ENCODE data around the gene IL1RAPL1. TPM values are rescaled to one million over a fixed set of nuclear protein-coding genes. Genes with fewer than 3 reads are reported as not detected.

Gene IL1RAPL1
- total and polyA plus RNA-seq, 9 of the 15 experiments (the other 6 are each of a cell fraction or from before 2014, with no cell fraction given): 0.04 to 0.07 (median 0.04) TPM; not detected in 6

DNA sequence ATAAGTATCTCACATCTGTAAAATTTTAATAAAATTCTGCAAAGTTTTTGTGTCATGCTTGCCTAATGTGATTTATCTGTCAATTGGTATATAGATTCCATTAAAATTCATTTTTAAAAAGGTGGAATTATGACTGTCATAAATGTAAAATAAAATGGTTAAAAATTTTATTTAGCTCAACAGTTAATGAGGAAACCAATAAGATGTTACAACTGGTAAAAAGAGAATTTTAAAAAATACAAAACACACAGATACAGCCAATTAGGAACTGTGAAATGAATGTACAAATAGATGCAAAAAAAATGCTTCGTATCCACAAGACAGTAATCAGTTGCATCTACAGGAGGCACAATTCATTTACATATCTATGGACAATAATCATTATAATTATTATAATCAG lies 297.6 kb downstream of the IL1RAPL1 start:
- intact Hi-C loops (cut with micrococcal nuclease) (no loop called here), in situ Hi-C loops (cut with MboI) (no loop called here)
- Histone ChIP-seq H4K20me1 (replicated peaks; ENCODE audit: control insufficient read depth, insufficient read depth, low read length) (no peaks in the 10 kb centered on the region), H3K4me2 (ENCODE audit: insufficient read depth, low read length) (no peak overlapping the region), H3K4me1 (replicated peaks in 1 of 2; ENCODE audit: control insufficient read depth in 2 of 2, insufficient read depth in 2 of 2, low read length in 2 of 2) (no peaks in the 10 kb centered on the region), H2AFZ (ENCODE audit: low read depth, low read length) (no peak overlapping the region), H3K79me2 (ENCODE audit: control insufficient read depth, insufficient read depth, low read length) (no peaks in the 10 kb centered on the region), H3K4me3 (no peak overlapping the region), H3K27ac (ENCODE audit: extremely low read depth, low read depth, low read length) (no peak overlapping the region), H3K36me3 (ENCODE audit: control insufficient read depth, insufficient read depth, low read length) (no peaks in the 10 kb centered on the region), H3K27me3 (ENCODE audit: control insufficient read depth in 2 of 2, insufficient read depth in 2 of 2, low read length in 2 of 2) (no peaks in the 10 kb centered on the region), H3K9me3 (replicated peaks; ENCODE audit: control insufficient read depth, insufficient read depth, low read depth, low read length) (no peaks in the 10 kb centered on the region), H3K9ac (ENCODE audit: insufficient read depth in 1 of 2, low read depth in 2 of 2, low read length in 2 of 2) (no peak overlapping the region), H3K9me1 (ENCODE audit: control insufficient read depth, insufficient read depth, low read length) (no peaks in the 10 kb centered on the region)
- no TSS peak for BruUV-seq (replicated peaks)
- POLR2A ChIA-PET: no interaction called here
- CTCF ChIA-PET (ENCODE audit: low intra/inter-chr PET ratio): no interaction called here
- DNase-seq (ENCODE audit: extremely low read depth in 1 of 4, low spot score in 3 of 4): no peak
- TF ChIP-seq U2AF1 (optimal IDR thresholded peaks at IDR 0.05; ENCODE audit: low read depth, low read length): no peak
- TF ChIP-seq PHB (CRISPR knock-in tag; IDR thresholded peaks at IDR 0.05): no peak
- TF ChIP-seq ZNF3 (CRISPR knock-in tag; IDR thresholded peaks at IDR 0.05): no peak
- TF ChIP-seq, protein P1, sequence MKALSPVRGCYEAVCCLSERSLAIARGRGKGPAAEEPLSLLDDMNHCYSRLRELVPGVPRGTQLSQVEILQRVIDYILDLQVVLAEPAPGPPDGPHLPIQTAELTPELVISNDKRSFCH (CRISPR knock-in tag; IDR thresholded peaks at IDR 0.05): no peak
- TF ChIP-seq, protein P1 (tag; IDR thresholded peaks at IDR 0.05): no peak
- no peak for FAIRE-seq
- ATAC-seq: no peak
- WGBS (ENCODE audit: insufficient coverage, low coverage, missing lambda C conversion rate): 9% methylated on average over 1 of the region's 1 CpG

DNA sequence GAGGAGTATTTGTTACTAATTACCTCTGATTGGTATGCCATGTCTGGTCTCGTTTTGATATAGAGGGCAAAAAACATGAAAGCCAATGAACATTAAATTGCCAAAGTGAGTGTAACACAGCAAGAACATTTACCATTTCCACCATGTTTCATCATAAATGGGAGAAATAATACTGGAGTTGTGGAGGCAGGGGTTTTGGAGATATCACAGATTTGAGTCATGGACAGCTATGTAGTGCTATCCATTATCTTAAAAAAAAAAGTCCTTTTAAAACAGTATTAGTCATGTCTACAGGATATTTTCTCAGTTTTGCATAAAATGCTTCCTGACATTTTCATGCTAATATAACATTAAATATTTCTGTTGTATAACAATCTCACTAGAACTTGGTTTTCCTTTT lies 301.2 kb downstream of the IL1RAPL1 start:
- Histone ChIP-seq H3K4me3 (no peak overlapping the region), H3K36me3 (ENCODE audit: control insufficient read depth, insufficient read depth, low read length) (no peaks in the 10 kb centered on the region), H2AFZ (ENCODE audit: low read depth, low read length) (no peak overlapping the region), H3K9ac (ENCODE audit: insufficient read depth in 1 of 2, low read depth in 2 of 2, low read length in 2 of 2) (no peak overlapping the region), H3K4me1 (replicated peaks in 1 of 2; ENCODE audit: control insufficient read depth in 2 of 2, insufficient read depth in 2 of 2, low read length in 2 of 2) (no peaks in the 10 kb centered on the region), H3K9me3 (replicated peaks; ENCODE audit: control insufficient read depth, insufficient read depth, low read depth, low read length) (no peaks in the 10 kb centered on the region), H3K79me2 (ENCODE audit: control insufficient read depth, insufficient read depth, low read length) (no peaks in the 10 kb centered on the region), H4K20me1 (replicated peaks; ENCODE audit: control insufficient read depth, insufficient read depth, low read length) (no peaks in the 10 kb centered on the region), H3K27ac (ENCODE audit: extremely low read depth, low read depth, low read length) (no peak overlapping the region), H3K4me2 (ENCODE audit: insufficient read depth, low read length) (no peak overlapping the region), H3K9me1 (ENCODE audit: control insufficient read depth, insufficient read depth, low read length) (no peaks in the 10 kb centered on the region), H3K27me3 (ENCODE audit: control insufficient read depth in 2 of 2, insufficient read depth in 2 of 2, low read length in 2 of 2) (no peaks in the 10 kb centered on the region)
- intact Hi-C loops (cut with micrococcal nuclease) (no loop called here), in situ Hi-C loops (cut with MboI) (no loop called here)
- ChIA-PET CTCF (ENCODE audit: low intra/inter-chr PET ratio) (no interaction called here), POLR2A (no interaction called here)
- 0% methylated on average over 1 of the region's 1 CpG for WGBS (ENCODE audit: insufficient coverage, low coverage, missing lambda C conversion rate)
- FAIRE-seq: no peak
- BruUV-seq (replicated peaks): no TSS peak
- no peak for ATAC-seq
- no peak for DNase-seq (ENCODE audit: extremely low read depth in 1 of 4, low spot score in 3 of 4)
- TF ChIP-seq LEF1 (IDR thresholded peaks at IDR 0.05) (no peak), ZNF175 (CRISPR knock-in tag; IDR thresholded peaks at IDR 0.05; ENCODE audit: low read depth) (no peak), KDM4B (IDR thresholded peaks at IDR 0.05; ENCODE audit: borderline replicate concordance in 2 of 2, low read depth in 1 of 2) (no peak), KAT2B (IDR thresholded peaks at IDR 0.05; ENCODE audit: low read depth, low read length) (no peak), ZNF282 (CRISPR knock-in tag; IDR thresholded peaks at IDR 0.05) (no peak), U2AF1 (optimal IDR thresholded peaks at IDR 0.05; ENCODE audit: low read depth, low read length) (no peak), RBM34 (IDR thresholded peaks at IDR 0.05; ENCODE audit: borderline replicate concordance, insufficient read depth, low read length) (no peak), RCOR1 (IDR thresholded peaks at IDR 0.05; ENCODE audit: borderline replicate concordance in 1 of 2, low read depth in 2 of 2, low read length in 2 of 2) (no peak), ZNF431 (CRISPR knock-in tag; IDR thresholded peaks at IDR 0.05) (no peak), YBX1 (IDR thresholded peaks at IDR 0.05) (no peak), ZZZ3 (IDR thresholded peaks at IDR 0.05) (no peak), ZNF217 (CRISPR knock-in tag; IDR thresholded peaks at IDR 0.05) (no peak), HNRNPUL1 (IDR thresholded peaks at IDR 0.05; ENCODE audit: low read length) (no peak)
- TF ChIP-seq, protein P2, sequence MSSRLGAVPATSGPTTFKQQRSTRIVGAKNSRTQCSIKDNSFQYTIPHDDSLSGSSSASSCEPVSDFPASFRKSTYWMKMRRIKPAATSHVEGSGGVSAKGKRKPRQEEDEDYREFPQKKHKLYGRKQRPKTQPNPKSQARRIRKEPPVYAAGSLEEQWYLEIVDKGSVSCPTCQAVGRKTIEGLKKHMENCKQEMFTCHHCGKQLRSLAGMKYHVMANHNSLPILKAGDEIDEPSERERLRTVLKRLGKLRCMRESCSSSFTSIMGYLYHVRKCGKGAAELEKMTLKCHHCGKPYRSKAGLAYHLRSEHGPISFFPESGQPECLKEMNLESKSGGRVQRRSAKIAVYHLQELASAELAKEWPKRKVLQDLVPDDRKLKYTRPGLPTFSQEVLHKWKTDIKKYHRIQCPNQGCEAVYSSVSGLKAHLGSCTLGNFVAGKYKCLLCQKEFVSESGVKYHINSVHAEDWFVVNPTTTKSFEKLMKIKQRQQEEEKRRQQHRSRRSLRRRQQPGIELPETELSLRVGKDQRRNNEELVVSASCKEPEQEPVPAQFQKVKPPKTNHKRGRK (tag; IDR thresholded peaks at IDR 0.05): no peak

Data from K562 (cell line).